GM12865 (cell line): ENCODE data around the gene RPS18.
A peak's percentile ranks its signal among the peaks of the same experiment; 100 is the strongest.

Experiments used
- DNase-seq: peaks from one replicate; pipeline ENCODE4 v3.0.0; 2010; ENCODE audit warnings: low read depth
- H3K4me3 ChIP-seq: 2 replicates; pipeline ENCODE4 v1.5.1; 2011; ENCODE audit warnings: mild to moderate bottlenecking, low read depth, low read length, control low read depth
- CTCF ChIP-seq: IDR thresholded peaks from 2 replicates; pipeline ENCODE4 v1.5.1; 2011; ENCODE audit warnings: low read length, control low read depth, low read depth, inconsistent platforms; ENCODE audit not compliant: insufficient read depth; ENCODE audit errors: missing control alignments

RPS18 gene

DNA sequence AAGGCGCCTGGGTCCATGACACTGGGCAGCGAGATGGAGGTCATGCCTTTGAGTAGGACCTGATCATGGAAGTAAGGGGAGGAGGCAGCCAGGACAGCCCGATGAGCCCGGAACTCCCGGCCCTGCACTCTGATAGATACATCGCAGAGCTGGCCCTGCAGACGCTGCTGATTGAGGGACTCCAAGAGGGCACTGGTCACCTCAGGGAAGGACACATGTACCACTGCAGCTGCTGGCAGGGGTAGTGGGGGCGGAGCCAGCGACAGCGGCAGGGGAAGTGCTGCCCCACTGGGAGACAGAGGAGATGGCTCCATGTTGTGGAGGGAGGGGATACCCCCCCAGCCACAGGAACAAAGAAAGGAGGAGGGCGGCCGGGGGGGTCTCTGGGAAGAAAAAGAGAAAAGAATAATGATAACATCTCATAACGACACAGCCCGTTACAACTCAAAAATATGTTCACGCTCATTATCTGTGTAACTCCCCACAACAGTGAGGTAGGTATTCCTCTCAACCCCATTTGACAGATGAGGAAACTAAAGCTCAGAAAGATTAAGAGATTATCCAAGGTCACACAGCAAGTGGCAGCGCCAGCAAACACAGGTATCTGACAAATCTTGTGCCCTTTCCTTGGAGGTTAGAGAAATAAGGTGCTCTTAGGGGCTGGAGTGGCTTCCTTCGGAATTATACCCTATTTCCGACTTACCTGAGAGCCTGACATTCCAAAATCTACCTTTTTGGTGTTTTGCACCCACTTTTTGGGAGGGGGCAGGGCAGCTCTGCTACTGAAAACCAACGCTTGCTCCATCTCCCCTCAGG is 44.9 kb downstream of the RPS18 start:
- no peak for DNase-seq

GRCh38 chr6:33317419-33317668 is 45.5 kb downstream of the RPS18 start:
- no peak for TF ChIP-seq CTCF
- no peak for DNase-seq
- H3K4me3 ChIP-seq = peak overlapping the region; percentile 70

More for the DNA sequence above, 44.9 kb downstream of the RPS18 start:
- peak overlapping the region; percentile 41 for H3K4me3 ChIP-seq
- TF ChIP-seq CTCF = no peak

DNA sequence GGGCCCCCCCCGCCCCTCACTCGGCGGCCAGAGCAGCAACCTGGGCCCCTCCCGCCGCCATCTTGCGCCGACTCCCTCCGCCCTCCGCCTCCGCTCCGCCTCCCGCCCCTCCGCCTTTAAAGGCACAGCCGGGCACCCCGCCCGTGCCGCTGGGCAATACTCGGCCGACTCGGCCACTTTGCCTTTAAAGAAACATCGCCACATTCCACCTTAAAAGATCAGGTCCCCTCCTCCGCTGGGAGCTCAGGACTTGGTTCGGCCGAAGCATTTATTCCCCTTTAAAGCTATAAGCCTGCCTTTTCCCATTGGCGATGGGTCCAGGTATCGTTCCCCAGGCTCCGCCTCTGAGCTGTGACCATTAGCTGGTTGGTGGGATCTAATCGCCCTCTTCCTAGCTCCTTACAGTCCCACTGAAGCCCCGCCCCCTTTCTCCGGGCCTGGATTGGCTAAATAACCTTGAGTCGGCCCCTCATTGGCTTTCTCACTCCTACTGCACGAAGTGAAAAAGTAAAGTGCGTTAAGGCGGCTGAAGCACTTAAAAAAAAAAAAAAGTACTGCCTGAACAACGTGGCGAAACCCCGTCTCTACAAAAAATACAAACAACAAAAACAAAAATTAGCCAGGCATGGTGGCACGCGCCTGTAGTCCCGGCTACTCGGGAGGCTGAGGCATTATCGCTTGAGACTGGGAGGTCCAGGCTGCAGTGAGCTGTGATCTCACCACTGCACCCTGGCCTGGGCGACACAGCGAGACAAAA is 46.0 kb downstream of the RPS18 start, which contains the start of gene ZBTB22:
Gene ZBTB22 (minus strand): TSS at position 76 of the 757 bp plus-strand sequence. CDS start 828 bp downstream, outside the sequence.
- DNase-seq = peak; percentile 99
- no peak for TF ChIP-seq CTCF

GRCh38 chr6:33318426-33319073 is 46.7 kb downstream of the RPS18 start:
- peak overlapping the region; percentile 70 for H3K4me3 ChIP-seq
- no peak for TF ChIP-seq CTCF
- DNase-seq = no peak

More for the DNA sequence above, 46.0 kb downstream of the RPS18 start, which contains the start of gene ZBTB22:
- peak within 1 kb of the TSS; percentile 70 for H3K4me3 ChIP-seq

- no peak overlapping the region for H3K4me3 ChIP-seq
- no peak for DNase-seq
- no peak for TF ChIP-seq CTCF
Observed at GRCh38 chr6:33319939-33320314, 48.1 kb downstream of the RPS18 start.

GRCh38 chr6:33320315-33321181 is 48.7 kb downstream of the RPS18 start:
- TF ChIP-seq CTCF = no peak
- DNase-seq = no peak
- H3K4me3 ChIP-seq = no peak overlapping the region
